Activated B cell treated with CpG ODN at 0.5 μM for 24 hours (primary cell): Measurements from ENCODE around the gene CDKAL1. TPM values are rescaled to one million over a fixed set of nuclear protein-coding genes. Genes with fewer than 3 reads are reported as not detected.
A peak's percentile ranks its signal among the peaks of the same experiment; 100 is the strongest.
"Not testable (repeated sequence)": the region's sequence is repeated elsewhere in the genome, so short reads cannot be mapped to it uniquely, and the experiment has no call there.

ENCODE experiments used
- ATAC-seq: fragments of 200-7000 bp; cut with Tn5 transposase; one replicate; pipeline ENCODE4 v1.10.0; 2021; ENCODE audit warnings: low read depth, mild to moderate bottlenecking, moderate library complexity
- CTCF ChIA-PET: fragments of 350-600 bp; sonication (Branson Sonifier 250); formaldehyde crosslinking; loops from one replicate; lab custom pipeline; 2021; ENCODE audit warnings: antibody characterized with exemption; lab: Charles Lee
- POLR2A ChIA-PET: fragments of 350-600 bp; sonication (Branson Sonifier 250); formaldehyde crosslinking; loops from one replicate; lab custom pipeline; 2021; ENCODE audit warnings: antibody characterized with exemption; lab: Charles Lee
- DNase-seq: peaks from one replicate; pipeline ENCODE4 v3.0.0; 2022
- H3K27ac Mint-ChIP-seq: one replicate; pipeline ENCODE4 v1.8.0; 2020; ENCODE audit warnings: mixed read lengths
- H3K27me3 Mint-ChIP-seq: one replicate; pipeline ENCODE4 v1.8.0; 2021; ENCODE audit warnings: mixed read lengths
- H3K36me3 Mint-ChIP-seq: one replicate; pipeline ENCODE4 v1.8.0; 2021; ENCODE audit warnings: low read depth, mixed read lengths
- H3K4me1 Mint-ChIP-seq: one replicate; pipeline ENCODE4 v1.8.0; 2021; ENCODE audit warnings: mixed read lengths
- H3K4me3 Mint-ChIP-seq: one replicate; pipeline ENCODE4 v1.8.0; 2020; ENCODE audit warnings: mild to moderate bottlenecking, mixed read lengths
- H3K9me3 Mint-ChIP-seq: one replicate; pipeline ENCODE4 v1.8.0; 2020; ENCODE audit warnings: mixed read lengths
- intact Hi-C: fragments of 100-400 bp; cut with micrococcal nuclease; formaldehyde crosslinking; loops from one replicate; pipeline ENCODE4 v1.15.1; 2024
- total RNA-seq: library from RNA; stranded (reverse); gene quantifications from 2 replicates; pipeline ENCODE4 v1.2.3, GENCODE V29; 2022
- TF ChIP-seq, protein P1 (sequence below): fragments of 200-600 bp; IDR thresholded peaks from one replicate; pipeline ENCODE4 v1.8.0; 2022; ENCODE audit warnings: antibody characterized with exemption, mild to moderate bottlenecking

Gene CDKAL1
- total RNA-seq, 1 donor from 2014 or later: 31.9 TPM

- H3K9me3 Mint-ChIP-seq: no peaks in the 10 kb centered on the region
- H3K27ac Mint-ChIP-seq: no peak overlapping the region
- DNase-seq (no peak), ATAC-seq (no peak)
- H3K36me3 Mint-ChIP-seq: peaks cover 35% of the 10 kb centered on the region
- no peaks in the 10 kb centered on the region for H3K27me3 Mint-ChIP-seq
- TF ChIP-seq, protein P1, sequence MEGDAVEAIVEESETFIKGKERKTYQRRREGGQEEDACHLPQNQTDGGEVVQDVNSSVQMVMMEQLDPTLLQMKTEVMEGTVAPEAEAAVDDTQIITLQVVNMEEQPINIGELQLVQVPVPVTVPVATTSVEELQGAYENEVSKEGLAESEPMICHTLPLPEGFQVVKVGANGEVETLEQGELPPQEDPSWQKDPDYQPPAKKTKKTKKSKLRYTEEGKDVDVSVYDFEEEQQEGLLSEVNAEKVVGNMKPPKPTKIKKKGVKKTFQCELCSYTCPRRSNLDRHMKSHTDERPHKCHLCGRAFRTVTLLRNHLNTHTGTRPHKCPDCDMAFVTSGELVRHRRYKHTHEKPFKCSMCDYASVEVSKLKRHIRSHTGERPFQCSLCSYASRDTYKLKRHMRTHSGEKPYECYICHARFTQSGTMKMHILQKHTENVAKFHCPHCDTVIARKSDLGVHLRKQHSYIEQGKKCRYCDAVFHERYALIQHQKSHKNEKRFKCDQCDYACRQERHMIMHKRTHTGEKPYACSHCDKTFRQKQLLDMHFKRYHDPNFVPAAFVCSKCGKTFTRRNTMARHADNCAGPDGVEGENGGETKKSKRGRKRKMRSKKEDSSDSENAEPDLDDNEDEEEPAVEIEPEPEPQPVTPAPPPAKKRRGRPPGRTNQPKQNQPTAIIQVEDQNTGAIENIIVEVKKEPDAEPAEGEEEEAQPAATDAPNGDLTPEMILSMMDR: no peak
- peaks cover 4% of the 10 kb centered on the region for H3K4me1 Mint-ChIP-seq
- intact Hi-C loops: no loop called here
- CTCF ChIA-PET: no interaction called here
- H3K4me3 Mint-ChIP-seq: no peak overlapping the region
- POLR2A ChIA-PET: no interaction called here
Measured at GRCh38 chr6:21087188-21087587, 552.9 kb downstream of the CDKAL1 start.

DNA sequence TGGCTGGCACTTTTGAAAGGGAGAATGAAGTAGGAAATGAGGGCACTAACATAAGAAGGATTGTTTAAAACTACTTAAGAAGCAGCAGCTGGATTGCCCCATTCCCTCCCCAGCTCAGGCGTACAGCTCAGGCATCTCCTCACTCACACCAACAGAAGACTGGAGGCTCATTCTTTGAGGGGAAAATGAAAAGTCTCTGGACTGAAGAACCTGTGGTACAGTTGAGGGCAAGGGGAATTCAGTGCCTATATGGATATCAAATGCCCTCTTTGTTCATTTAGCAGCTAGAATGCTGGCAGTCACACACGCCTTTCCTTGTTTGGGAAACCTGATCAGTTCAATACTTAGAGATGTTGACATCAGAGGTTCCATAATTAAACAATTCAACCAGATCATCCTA, 557.2 kb downstream of the CDKAL1 start:
- no peak for DNase-seq
- ChIA-PET POLR2A (no interaction called here), CTCF (no interaction called here)
- no peak overlapping the region for H3K27ac Mint-ChIP-seq
- peaks cover 4% of the 10 kb centered on the region for H3K4me1 Mint-ChIP-seq
- intact Hi-C loops: no loop called here
- H3K4me3 Mint-ChIP-seq: no peak overlapping the region
- ATAC-seq: no peak
- H3K36me3 Mint-ChIP-seq: peaks cover 23% of the 10 kb centered on the region
- TF ChIP-seq, protein P1: no peak
- no peaks in the 10 kb centered on the region for H3K9me3 Mint-ChIP-seq
- H3K27me3 Mint-ChIP-seq: no peaks in the 10 kb centered on the region

DNA sequence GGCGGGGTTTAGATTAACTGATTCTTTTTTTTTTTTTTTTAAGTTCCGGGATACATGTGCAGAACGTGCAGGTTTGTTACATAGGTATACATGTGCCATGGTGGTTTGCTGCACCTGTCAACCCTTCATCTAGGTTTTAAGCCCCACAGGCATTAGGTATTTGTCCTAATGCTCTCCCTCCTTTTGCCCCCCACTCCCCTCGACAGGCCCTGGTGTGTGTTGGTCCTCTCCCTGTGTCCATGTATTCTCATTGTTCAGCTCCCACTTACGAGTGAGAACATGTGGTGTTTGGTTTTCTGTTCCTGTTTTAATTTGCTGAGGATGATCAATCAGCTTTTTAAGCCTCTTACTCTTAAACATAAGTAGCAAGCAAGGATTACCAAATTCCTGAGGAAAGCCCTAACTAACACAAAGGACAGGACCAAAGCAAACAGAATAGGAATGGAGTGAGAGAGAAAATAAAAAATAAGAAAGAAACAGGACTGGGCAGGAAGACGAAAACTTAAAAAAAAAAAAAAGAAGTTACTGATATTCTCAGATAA, 558.0 kb downstream of the CDKAL1 start:
- H3K27ac Mint-ChIP-seq, POLR2A ChIA-PET, ATAC-seq, H3K4me3 Mint-ChIP-seq, H3K4me1 Mint-ChIP-seq, H3K27me3 Mint-ChIP-seq, H3K9me3 Mint-ChIP-seq, CTCF ChIA-PET, intact Hi-C loops, DNase-seq: not testable (repeated sequence)
- H3K36me3 Mint-ChIP-seq: peaks cover 17% of the 10 kb centered on the region

- intact Hi-C loops: no loop called here
- no peaks in the 10 kb centered on the region for H3K27me3 Mint-ChIP-seq
- POLR2A ChIA-PET: no interaction called here
- no peaks in the 10 kb centered on the region for H3K9me3 Mint-ChIP-seq
- H3K36me3 Mint-ChIP-seq: peaks cover 12% of the 10 kb centered on the region
- TF ChIP-seq, protein P1: no peak
- ATAC-seq (no peak), DNase-seq (no peak)
- CTCF ChIA-PET: no interaction called here
- peaks cover 28% of the 10 kb centered on the region for H3K4me1 Mint-ChIP-seq
- no peak overlapping the region for H3K4me3 Mint-ChIP-seq
- no peak overlapping the region for H3K27ac Mint-ChIP-seq
Measured at GRCh38 chr6:21095462-21095861, 561.2 kb downstream of the CDKAL1 start.

- DNase-seq: no peak
- Mint-ChIP-seq H3K27ac (no peak overlapping the region), H3K27me3 (no peaks in the 10 kb centered on the region), H3K4me3 (peak overlapping the region; percentile 9), H3K4me1 (peaks cover 49% of the 10 kb centered on the region), H3K36me3 (peaks cover 6% of the 10 kb centered on the region), H3K9me3 (no peaks in the 10 kb centered on the region)
- intact Hi-C loops: no loop called here
- TF ChIP-seq, protein P1: no peak
- CTCF ChIA-PET: no interaction called here
- POLR2A ChIA-PET: no interaction called here
- no peak for ATAC-seq
Measured at GRCh38 chr6:21098134-21098533, 563.9 kb downstream of the CDKAL1 start.

DNA sequence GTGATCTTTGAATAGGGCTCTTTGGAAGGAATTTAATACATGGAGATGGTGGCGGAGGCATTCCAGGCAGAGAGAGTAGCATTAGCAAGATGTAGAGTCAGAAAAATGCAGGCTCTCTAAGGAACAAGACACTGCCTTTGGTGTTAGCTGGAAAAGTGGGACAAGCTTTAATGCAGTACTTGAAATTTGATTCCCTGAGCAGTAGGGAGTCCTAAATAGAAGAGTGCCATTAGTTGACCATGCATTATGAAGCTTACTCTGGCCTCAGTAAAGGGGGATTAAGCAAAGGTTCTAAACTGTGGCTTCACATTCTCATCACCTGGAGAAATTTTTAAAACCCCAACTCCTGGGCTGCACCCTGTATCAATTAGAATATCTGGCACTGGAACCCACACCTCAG, 564.5 kb downstream of the CDKAL1 start:
- CTCF ChIA-PET: no interaction called here
- no peak overlapping the region for H3K27ac Mint-ChIP-seq

More for the DNA sequence above, 564.5 kb downstream of the CDKAL1 start:
- intact Hi-C loops: no loop called here
- H3K9me3 Mint-ChIP-seq: no peaks in the 10 kb centered on the region
- peaks cover 49% of the 10 kb centered on the region for H3K4me1 Mint-ChIP-seq
- no peaks in the 10 kb centered on the region for H3K27me3 Mint-ChIP-seq
- TF ChIP-seq, protein P1: no peak
- POLR2A ChIA-PET: no interaction called here
- DNase-seq: no peak
- H3K4me3 Mint-ChIP-seq: no peak overlapping the region
- peaks cover 3% of the 10 kb centered on the region for H3K36me3 Mint-ChIP-seq
- no peak for ATAC-seq
